HCT116 (cell line): Measurements from ENCODE around the gene KRT74.

Experiments used
- CEBPB ChIP-seq: IDR thresholded peaks from 2 replicates; pipeline ENCODE4 v1.6.1; 2012; ENCODE audit warnings: low read depth
- FOSL1 ChIP-seq: IDR thresholded peaks from 2 replicates; pipeline ENCODE4 v1.6.1; 2012; ENCODE audit warnings: low read depth
- JUND ChIP-seq: IDR thresholded peaks from 2 replicates; pipeline ENCODE4 v1.6.1; 2012
- POLR2A ChIP-seq: IDR thresholded peaks from 2 replicates; pipeline ENCODE4 v1.7.0; 2011; ENCODE audit warnings: borderline replicate concordance; ENCODE audit not compliant: insufficient read depth, insufficient read length; ENCODE audit errors: extremely low read depth
- POLR2AphosphoS5 ChIP-seq: IDR thresholded peaks from 2 replicates; pipeline ENCODE4 v1.6.1; 2011; ENCODE audit warnings: mild to moderate bottlenecking, low read depth, low read length, moderate library complexity
- REST ChIP-seq: IDR thresholded peaks from 2 replicates; pipeline ENCODE4 v1.6.1; 2012; ENCODE audit warnings: low read depth
- TCF7L2 ChIP-seq: IDR thresholded peaks from 2 replicates; pipeline ENCODE4 v1.7.0; 2011; ENCODE audit warnings: borderline replicate concordance, inconsistent platforms; ENCODE audit not compliant: insufficient read depth, insufficient read length; ENCODE audit errors: extremely low read depth
- ZBTB33 ChIP-seq: IDR thresholded peaks from 2 replicates; pipeline ENCODE4 v1.6.1; 2011; ENCODE audit warnings: mild to moderate bottlenecking, low read length, moderate library complexity; ENCODE audit not compliant: insufficient replicate concordance; ENCODE audit errors: extremely low read depth
- TF ChIP-seq, protein P1 (sequence below), 3 experiments: fragments of 200-600 bp in 1 of 3; sonication (generic) in 1 of 3; IDR thresholded peaks in 2 of 3; conservative IDR thresholded peaks in 1 of 3; 2 replicates each; pipeline ENCODE4 v1.5.1; 2012 to 2017; ENCODE audit warnings: low read depth in 2 of 3, low read length in 2 of 3, antibody characterized with exemption in 1 of 3, borderline replicate concordance in 1 of 3, control low read depth in 1 of 3, mild to moderate bottlenecking in 1 of 3, mixed read lengths in 1 of 3, mixed run types in 1 of 3, moderate library complexity in 1 of 3; ENCODE audit not compliant: insufficient read depth in 1 of 3

GRCh38 chr12:52617403-52617785 lies 43.8 kb upstream of the KRT74 start:
- TF ChIP-seq REST (no peak), JUND (no peak), POLR2A (no peak), CEBPB (no peak), TCF7L2 (no peak), FOSL1 (no peak), POLR2AphosphoS5 (no peak), ZBTB33 (no peak)
- TF ChIP-seq, protein P1, sequence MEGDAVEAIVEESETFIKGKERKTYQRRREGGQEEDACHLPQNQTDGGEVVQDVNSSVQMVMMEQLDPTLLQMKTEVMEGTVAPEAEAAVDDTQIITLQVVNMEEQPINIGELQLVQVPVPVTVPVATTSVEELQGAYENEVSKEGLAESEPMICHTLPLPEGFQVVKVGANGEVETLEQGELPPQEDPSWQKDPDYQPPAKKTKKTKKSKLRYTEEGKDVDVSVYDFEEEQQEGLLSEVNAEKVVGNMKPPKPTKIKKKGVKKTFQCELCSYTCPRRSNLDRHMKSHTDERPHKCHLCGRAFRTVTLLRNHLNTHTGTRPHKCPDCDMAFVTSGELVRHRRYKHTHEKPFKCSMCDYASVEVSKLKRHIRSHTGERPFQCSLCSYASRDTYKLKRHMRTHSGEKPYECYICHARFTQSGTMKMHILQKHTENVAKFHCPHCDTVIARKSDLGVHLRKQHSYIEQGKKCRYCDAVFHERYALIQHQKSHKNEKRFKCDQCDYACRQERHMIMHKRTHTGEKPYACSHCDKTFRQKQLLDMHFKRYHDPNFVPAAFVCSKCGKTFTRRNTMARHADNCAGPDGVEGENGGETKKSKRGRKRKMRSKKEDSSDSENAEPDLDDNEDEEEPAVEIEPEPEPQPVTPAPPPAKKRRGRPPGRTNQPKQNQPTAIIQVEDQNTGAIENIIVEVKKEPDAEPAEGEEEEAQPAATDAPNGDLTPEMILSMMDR (IDR thresholded peaks at IDR 0.05 in 2 of 3, conservative IDR thresholded peaks at IDR 0.05 in 1 of 3; ENCODE audit: borderline replicate concordance in 1 of 3, insufficient read depth in 1 of 3, low read depth in 2 of 3, low read length in 2 of 3): no peak
